GF-D8 (cell line): ENCODE measurements around the gene CFAP68.
A peak's percentile ranks its signal among the peaks of the same experiment; 100 is the strongest.
"Not testable (repeated sequence)": the region's sequence is repeated elsewhere in the genome, so short reads cannot be mapped to it uniquely, and the experiment has no call there.

Experiments used
- DNase-seq: peaks from one replicate; lab custom pipeline; 2025; lab: John Stamatoyannopoulos, UW

CFAP68 gene

GRCh38 chr11:111918390-111919256 lies 39.3 kb downstream of the CFAP68 start, which contains the start of gene C11orf52:
Gene C11orf52, plus strand, starts transcription at chr11:111918913. Its CDS starts 60 bp downstream, at chr11:111918973.
- no peak for DNase-seq

- DNase-seq, result no peak
Measured at GRCh38 chr11:111920908-111921307, 41.6 kb downstream of the CFAP68 start.

DNA sequence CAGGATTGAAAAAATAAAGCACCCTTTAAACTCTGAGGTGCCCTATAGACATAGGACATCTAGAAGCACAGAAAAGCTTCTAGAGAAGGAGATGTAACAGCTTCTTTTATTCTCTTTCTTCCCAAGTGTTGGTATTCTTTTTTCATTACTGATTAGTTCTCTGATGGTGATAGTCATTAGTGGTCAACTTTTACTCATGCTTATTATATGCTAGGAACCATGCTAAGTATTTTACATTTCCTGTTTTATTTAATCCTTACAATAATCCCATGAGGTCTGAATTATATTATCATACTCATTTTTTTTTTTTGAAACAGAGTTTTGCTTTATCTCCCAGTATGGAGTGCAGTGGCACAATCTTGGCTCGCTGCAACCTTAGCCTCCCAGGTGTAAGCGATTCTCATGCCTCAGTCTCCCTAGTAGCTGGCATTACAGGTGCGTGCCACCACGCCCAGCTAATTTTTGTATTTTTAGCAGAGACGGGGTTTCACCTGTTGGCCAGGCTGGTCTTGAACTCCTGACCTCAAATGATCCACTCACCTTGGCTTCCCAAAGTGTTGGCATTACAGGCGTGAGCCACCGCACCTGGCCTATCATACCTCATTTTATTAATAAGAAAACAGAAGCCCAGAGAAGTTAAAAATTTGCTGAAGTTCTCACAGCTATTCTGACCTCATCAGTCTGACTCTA lies 42.3 kb downstream of the CFAP68 start:
- no peak for DNase-seq

DNA sequence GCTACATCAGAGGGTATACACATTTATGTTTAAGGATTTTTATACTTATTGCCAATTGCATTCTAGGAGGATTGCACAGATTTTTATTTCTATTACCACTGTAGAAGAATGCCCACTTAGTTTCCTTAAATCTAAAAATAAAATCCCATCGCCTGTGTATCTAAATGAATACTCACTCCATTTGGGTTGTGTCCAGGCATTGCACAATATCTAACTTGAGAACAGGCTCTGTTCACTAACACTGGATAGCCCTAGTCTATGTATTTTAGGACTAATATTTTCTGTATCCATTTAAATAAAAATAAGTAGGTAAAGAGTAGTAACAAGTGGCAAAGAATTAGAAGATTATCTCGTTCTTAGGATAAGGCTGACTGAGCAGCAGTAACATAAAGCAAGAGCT lies 43.5 kb downstream of the CFAP68 start:
- peak; percentile 44 for DNase-seq

- DNase-seq, result no peak
Measured at GRCh38 chr11:111923351-111923788, 44.0 kb downstream of the CFAP68 start.

- DNase-seq, result no peak
Measured at GRCh38 chr11:111923951-111924350, 44.6 kb downstream of the CFAP68 start.

DNA sequence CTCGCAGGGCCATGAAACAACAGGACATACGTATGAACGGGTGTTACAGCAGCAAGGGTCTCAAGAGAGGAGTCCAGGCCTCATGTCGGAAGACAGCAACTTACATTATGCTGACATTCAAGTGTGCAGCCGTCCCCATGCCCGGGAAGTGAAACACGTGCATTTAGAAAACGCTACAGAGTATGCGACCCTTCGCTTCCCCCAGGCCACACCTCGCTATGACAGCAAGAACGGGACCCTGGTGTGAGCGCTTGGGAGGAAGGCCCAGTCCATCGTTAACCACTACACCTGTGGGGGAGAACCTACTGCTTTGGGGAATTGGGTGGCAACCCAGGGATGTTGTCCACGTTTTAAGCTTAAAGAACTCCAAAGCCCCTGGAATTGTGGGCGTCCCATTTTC lies 46.6 kb downstream of the CFAP68 start:
- no peak for DNase-seq

DNA sequence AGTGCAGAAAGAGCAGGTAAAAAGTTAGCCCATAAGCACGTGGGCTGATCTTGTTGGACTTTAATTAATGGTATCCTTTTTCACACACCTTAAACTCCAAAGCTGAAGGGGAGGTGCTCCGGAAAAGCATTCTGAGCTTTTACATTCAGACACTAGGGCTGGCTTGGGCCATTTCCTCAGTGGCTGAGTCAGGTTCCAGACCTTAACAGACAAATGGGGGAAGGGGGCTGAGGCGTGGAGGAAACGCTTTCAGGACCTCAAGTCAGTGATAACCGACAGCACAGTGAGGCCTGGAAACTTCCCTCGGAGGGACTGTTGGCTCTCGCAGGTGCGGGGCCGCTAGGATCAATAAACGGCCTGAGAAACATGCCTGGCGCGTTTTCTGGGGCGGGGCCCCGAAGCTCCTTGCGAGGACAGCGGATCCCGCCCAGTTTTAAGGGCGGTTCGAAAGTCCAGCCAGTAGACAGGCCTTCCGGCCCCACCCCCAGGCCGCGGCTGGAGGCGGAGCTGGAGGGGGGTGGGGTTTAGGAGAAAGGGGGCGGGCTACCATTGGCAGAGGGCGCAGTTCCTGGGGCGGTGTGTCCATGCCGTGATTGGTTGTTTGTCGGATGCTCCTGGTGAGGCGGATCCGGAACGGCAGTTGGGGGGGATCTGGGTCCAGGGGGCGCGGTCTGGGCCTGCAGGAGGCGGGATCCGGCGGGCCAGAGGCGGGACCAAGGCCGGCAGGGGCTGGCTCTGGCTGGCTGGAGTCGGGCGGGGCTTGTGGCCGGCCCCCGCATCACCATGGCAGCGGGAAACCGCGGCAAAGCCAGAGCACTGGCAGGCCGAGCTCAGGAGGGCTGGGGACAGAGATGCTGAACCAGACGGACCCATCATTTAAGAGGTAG lies 47.4 kb downstream of the CFAP68 start:
- peak; percentile 100 for DNase-seq

DNA sequence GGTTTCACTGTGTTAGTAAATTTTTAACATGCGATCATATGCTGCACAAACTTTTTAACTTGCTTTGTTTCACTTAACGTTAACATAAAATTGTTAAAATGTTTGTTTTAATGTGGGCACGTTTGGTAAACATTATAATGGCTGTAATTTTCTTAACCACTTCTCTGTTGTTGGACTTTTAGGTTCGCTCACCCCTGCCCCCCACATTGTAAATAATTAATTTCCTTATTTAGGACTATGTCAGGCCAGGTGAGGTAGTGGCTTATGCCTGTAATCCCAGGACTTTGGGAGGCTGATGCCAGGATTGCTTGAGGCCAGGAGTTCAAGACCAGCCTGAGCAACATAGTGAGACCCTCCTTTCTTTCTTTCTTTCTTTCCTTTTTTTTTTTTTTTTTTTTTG lies 51.1 kb downstream of the CFAP68 start:
- no peak for DNase-seq

GRCh38 chr11:111932611-111932950 lies 53.2 kb downstream of the CFAP68 start:
- DNase-seq, result no peak

- not testable (repeated sequence) for DNase-seq
Measured at GRCh38 chr11:111933176-111933575, 53.8 kb downstream of the CFAP68 start.

- no peak for DNase-seq
Measured at GRCh38 chr11:111933872-111934271, 54.5 kb downstream of the CFAP68 start.

GRCh38 chr11:111934306-111934705 lies 55.0 kb downstream of the CFAP68 start:
- DNase-seq, result no peak
